Brain microvascular endothelial cell (primary cell): ENCODE data around the gene BARHL1.

Experiments used
- DNase-seq: peaks from one replicate; pipeline ENCODE4 v3.0.0-alpha.2; 2020
- H3K27ac ChIP-seq: fragments of 250-450 bp; sonication (Bioruptor Pico); 2 replicates; pipeline ENCODE4 v1.5.1; 2020; ENCODE audit warnings: mild to moderate bottlenecking, moderate library complexity
- H3K27me3 ChIP-seq: fragments of 250-450 bp; sonication (Bioruptor Pico); replicated peaks from 2 replicates; pipeline ENCODE4 v1.5.1; 2020; ENCODE audit warnings: mild to moderate bottlenecking
- H3K36me3 ChIP-seq: fragments of 250-450 bp; sonication (Bioruptor Pico); replicated peaks from 2 replicates; pipeline ENCODE4 v1.5.1; 2020; ENCODE audit warnings: mild to moderate bottlenecking
- H3K4me3 ChIP-seq: 2 replicates; pipeline ENCODE4 v1.5.1; 2011; ENCODE audit warnings: low read depth, mild to moderate bottlenecking, control low read depth, low read length, moderate library complexity
- CTCF ChIP-seq: IDR thresholded peaks from 2 replicates; pipeline ENCODE4 v1.5.1; 2011; ENCODE audit warnings: low read depth, mild to moderate bottlenecking, moderate library complexity, low read length, control low read depth, inconsistent platforms; ENCODE audit errors: missing control alignments
- in situ Hi-C: cut with HindIII; loops from 2 replicates; pipeline ENCODE4 v1.10.0; 2017; ENCODE audit warnings: low sequenced_read_pairs, low pct_ligation_motif_present

BARHL1 gene

GRCh38 chr9:132585954-132586829, 3.8 kb downstream of the BARHL1 start:
- TF ChIP-seq CTCF, result no peak
- Histone ChIP-seq H3K36me3 (no peaks in the 10 kb centered on the region), H3K27me3 (peaks cover 93% of the 10 kb centered on the region), H3K27ac (no peak overlapping the region), H3K4me3 (no peak overlapping the region)
- in situ Hi-C loops, result no loop called here
- no peak for DNase-seq

- peaks cover 88% of the 10 kb centered on the region for H3K27me3 ChIP-seq
- no peak overlapping the region for H3K4me3 ChIP-seq
- no peak for DNase-seq
- no peak for TF ChIP-seq CTCF
- no peaks in the 10 kb centered on the region for H3K36me3 ChIP-seq
- no peak overlapping the region for H3K27ac ChIP-seq
- in situ Hi-C loops, result no loop called here
Observed at GRCh38 chr9:132586830-132587591, 4.6 kb downstream of the BARHL1 start.

- peaks cover 84% of the 10 kb centered on the region for H3K27me3 ChIP-seq
- no peak overlapping the region for H3K4me3 ChIP-seq
- H3K27ac ChIP-seq, result no peak overlapping the region
- no peak for DNase-seq
- TF ChIP-seq CTCF, result no peak
- in situ Hi-C loops, result no loop called here
- no peaks in the 10 kb centered on the region for H3K36me3 ChIP-seq
Observed at GRCh38 chr9:132587592-132587955, 5.2 kb downstream of the BARHL1 start.

- Histone ChIP-seq H3K27me3 (peaks cover 79% of the 10 kb centered on the region), H3K4me3 (no peak overlapping the region), H3K36me3 (no peaks in the 10 kb centered on the region), H3K27ac (no peak overlapping the region)
- no peak for TF ChIP-seq CTCF
- in situ Hi-C loops, result no loop called here
- DNase-seq, result no peak
Observed at GRCh38 chr9:132588098-132588497, 5.7 kb downstream of the BARHL1 start.

GRCh38 chr9:132588501-132589147, 6.2 kb downstream of the BARHL1 start:
- in situ Hi-C loops, result no loop called here
- Histone ChIP-seq H3K4me3 (no peak overlapping the region), H3K36me3 (no peaks in the 10 kb centered on the region), H3K27ac (no peak overlapping the region), H3K27me3 (peaks cover 73% of the 10 kb centered on the region)
- no peak for DNase-seq
- TF ChIP-seq CTCF, result no peak
